Caco-2 (cell line): ENCODE measurements around the gene TAMALIN. TPM values are rescaled to one million over a fixed set of nuclear protein-coding genes. Genes with fewer than 3 reads are reported as not detected.

ENCODE experiments used
- BruUV-seq: library from RNA; stranded (reverse); fragments of 400-500 nt; replicated peaks from 2 replicates; lab custom pipeline; 2021; lab: Mats Ljungman, UMichigan
- CTCF ChIA-PET: fragments of 300-600 bp; sonication (Branson Sonifier 250); formaldehyde crosslinking; loops from one replicate; lab custom pipeline; 2022; ENCODE audit warnings: antibody characterized with exemption; lab: Charles Lee
- POLR2A ChIA-PET: fragments of 300-600 bp; sonication (Branson Sonifier 250); formaldehyde crosslinking; loops from one replicate; lab custom pipeline; 2022; ENCODE audit warnings: antibody characterized with exemption; lab: Charles Lee
- DNase-seq, 2 experiments: peaks; one replicate each; pipeline versions ENCODE4 v3.0.0 to v3.0.0-alpha.2; 2020 to 2022
- H3K27me3 ChIP-seq: replicated peaks from 2 replicates; pipeline ENCODE4 v1.6.0; 2011; ENCODE audit warnings: low read length; ENCODE audit not compliant: control insufficient read depth, insufficient read depth
- H3K36me3 ChIP-seq: 2 replicates; pipeline ENCODE4 v1.5.1; 2011; ENCODE audit warnings: low read length; ENCODE audit not compliant: control insufficient read depth, insufficient read depth
- H3K4me1 ChIP-seq: fragments of 250-450 bp; sonication (Bioruptor Pico); 2 replicates; pipeline ENCODE4 v1.5.1; 2020; ENCODE audit warnings: mild to moderate bottlenecking
- H3K4me3 ChIP-seq: 2 replicates; pipeline ENCODE4 v1.5.1; 2011; ENCODE audit warnings: low read depth, mild to moderate bottlenecking, control low read depth, low read length
- H3K9me3 ChIP-seq: fragments of 250-450 bp; sonication (Bioruptor Pico); 2 replicates; pipeline ENCODE4 v1.5.1; 2020; ENCODE audit warnings: mild to moderate bottlenecking, moderate library complexity
- H3K27ac Mint-ChIP-seq: one replicate; pipeline ENCODE4 v1.8.0; 2022; ENCODE audit warnings: mixed read lengths; ENCODE audit not compliant: unreplicated experiment
- H3K27me3 Mint-ChIP-seq: one replicate; pipeline ENCODE4 v1.8.0; 2022; ENCODE audit warnings: mixed read lengths; ENCODE audit not compliant: insufficient read depth, unreplicated experiment
- H3K36me3 Mint-ChIP-seq: one replicate; pipeline ENCODE4 v1.8.0; 2022; ENCODE audit warnings: mild to moderate bottlenecking, mixed read lengths; ENCODE audit not compliant: insufficient read depth, unreplicated experiment
- H3K4me1 Mint-ChIP-seq: one replicate; pipeline ENCODE4 v1.8.0; 2022; ENCODE audit warnings: low read depth, mixed read lengths; ENCODE audit not compliant: unreplicated experiment
- H3K4me3 Mint-ChIP-seq: one replicate; pipeline ENCODE4 v1.8.0; 2022; ENCODE audit warnings: mild to moderate bottlenecking, moderate library complexity, mixed read lengths; ENCODE audit not compliant: unreplicated experiment
- H3K9me3 Mint-ChIP-seq: one replicate; pipeline ENCODE4 v1.8.0; 2022; ENCODE audit warnings: mixed read lengths; ENCODE audit not compliant: unreplicated experiment
- intact Hi-C: fragments of 100-400 bp; cut with micrococcal nuclease; formaldehyde crosslinking; loops from one replicate; pipeline ENCODE4 v1.10.0; 2022; ENCODE audit not compliant: unreplicated experiment
- total RNA-seq: library from RNA; stranded (reverse); gene quantifications from 2 replicates; pipeline ENCODE4 v1.2.3, GENCODE V29; 2022
- TF ChIP-seq, protein P1 (sequence below), 2 experiments: fragments of 200-600 bp in 1 of 2; IDR thresholded peaks; 1 replicate in 1 of 2; 2 replicates in 1 of 2; pipeline versions ENCODE4 v1.5.1 to v1.8.0; 2011 to 2022; ENCODE audit warnings: antibody characterized with exemption in 1 of 2, control low read depth in 1 of 2, inconsistent platforms in 1 of 2, low read depth in 1 of 2, low read length in 1 of 2, mild to moderate bottlenecking in 1 of 2, moderate library complexity in 1 of 2; ENCODE audit not compliant: insufficient read depth in 1 of 2, severe bottlenecking in 1 of 2, unreplicated experiment in 1 of 2

The TAMALIN gene
- total RNA-seq, 1 experiment from 2014 or later = 4.1 TPM

DNA sequence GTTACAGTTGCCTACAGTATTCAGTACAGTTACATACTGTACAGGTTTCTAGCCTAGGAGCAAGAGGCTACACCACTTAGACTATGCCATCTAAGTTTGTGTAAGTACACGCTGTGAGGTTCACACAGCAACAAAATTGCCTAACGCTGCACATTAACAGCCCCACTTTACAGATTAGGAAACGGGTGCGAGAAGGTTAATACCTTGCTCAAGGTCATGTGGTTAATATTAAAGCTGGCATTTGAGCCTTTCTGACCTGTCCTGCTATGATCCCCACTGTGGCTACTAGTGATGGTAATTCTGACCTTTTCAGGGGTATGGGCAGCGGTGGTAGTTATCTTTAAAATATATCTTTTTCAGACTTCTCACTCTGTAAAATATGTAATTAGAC, 34.3 kb upstream of the TAMALIN start:
- no peak overlapping the region for H3K4me3 Mint-ChIP-seq
- POLR2A ChIA-PET = interaction anchor here (1.0 kb wide), 1 partner anchor 11 kb away, joined by 4 read pairs; no protein-coding TSS in a partner anchor
- Histone ChIP-seq H3K27me3 (no peaks in the 10 kb centered on the region), H3K4me3 (no peak overlapping the region), H3K9me3 (no peaks in the 10 kb centered on the region), H3K4me1 (peaks cover 83% of the 10 kb centered on the region), H3K36me3 (peaks cover 11% of the 10 kb centered on the region)
- H3K4me1 Mint-ChIP-seq = peaks cover 67% of the 10 kb centered on the region
- TF ChIP-seq, protein P1, sequence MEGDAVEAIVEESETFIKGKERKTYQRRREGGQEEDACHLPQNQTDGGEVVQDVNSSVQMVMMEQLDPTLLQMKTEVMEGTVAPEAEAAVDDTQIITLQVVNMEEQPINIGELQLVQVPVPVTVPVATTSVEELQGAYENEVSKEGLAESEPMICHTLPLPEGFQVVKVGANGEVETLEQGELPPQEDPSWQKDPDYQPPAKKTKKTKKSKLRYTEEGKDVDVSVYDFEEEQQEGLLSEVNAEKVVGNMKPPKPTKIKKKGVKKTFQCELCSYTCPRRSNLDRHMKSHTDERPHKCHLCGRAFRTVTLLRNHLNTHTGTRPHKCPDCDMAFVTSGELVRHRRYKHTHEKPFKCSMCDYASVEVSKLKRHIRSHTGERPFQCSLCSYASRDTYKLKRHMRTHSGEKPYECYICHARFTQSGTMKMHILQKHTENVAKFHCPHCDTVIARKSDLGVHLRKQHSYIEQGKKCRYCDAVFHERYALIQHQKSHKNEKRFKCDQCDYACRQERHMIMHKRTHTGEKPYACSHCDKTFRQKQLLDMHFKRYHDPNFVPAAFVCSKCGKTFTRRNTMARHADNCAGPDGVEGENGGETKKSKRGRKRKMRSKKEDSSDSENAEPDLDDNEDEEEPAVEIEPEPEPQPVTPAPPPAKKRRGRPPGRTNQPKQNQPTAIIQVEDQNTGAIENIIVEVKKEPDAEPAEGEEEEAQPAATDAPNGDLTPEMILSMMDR (IDR thresholded peaks at IDR 0.05; ENCODE audit: insufficient read depth in 1 of 2, low read depth in 1 of 2, low read length in 1 of 2, severe bottlenecking in 1 of 2, unreplicated experiment in 1 of 2) = no peak
- no TSS peak for BruUV-seq
- H3K27me3 Mint-ChIP-seq = no peaks in the 10 kb centered on the region
- CTCF ChIA-PET = interaction anchor here (0.7 to 2.8 kb wide), 7 partner anchors 8 to 148 kb away, joined by 3 to 19 read pairs (median 5); no protein-coding TSS in a partner anchor
- DNase-seq = no peak
- peaks cover 50% of the 10 kb centered on the region for H3K36me3 Mint-ChIP-seq
- peak overlapping the region; percentile 53 for H3K27ac Mint-ChIP-seq
- intact Hi-C loops = loop anchor here (1.0 kb wide), 1 partner anchor 8 kb away; no protein-coding TSS in a partner anchor
- H3K9me3 Mint-ChIP-seq = no peaks in the 10 kb centered on the region

DNA sequence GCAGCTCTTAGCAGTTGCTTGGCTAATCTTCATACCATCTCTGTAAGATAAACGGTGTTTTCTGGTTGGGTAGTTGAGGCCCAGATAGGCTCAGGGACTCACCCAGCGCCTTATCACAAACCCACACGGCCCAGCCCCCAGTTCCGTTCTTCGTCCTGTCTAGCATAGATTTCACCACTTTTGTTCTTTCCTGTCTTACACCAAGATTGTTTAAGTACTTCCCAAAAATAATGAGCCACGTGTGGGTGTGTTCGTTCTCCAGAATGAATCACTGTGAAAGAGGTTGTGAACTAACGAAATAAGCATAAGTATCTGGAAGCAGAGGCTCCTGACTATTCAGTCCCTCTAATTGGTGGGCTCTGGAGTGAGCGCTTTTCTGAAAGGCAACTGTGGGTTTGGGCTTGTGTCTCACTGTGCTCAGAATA, 33.9 kb upstream of the TAMALIN start:
- ChIA-PET CTCF (interaction anchor here (0.7 to 2.8 kb wide), 4 partner anchors 11 to 149 kb away, joined by 3 to 19 read pairs (median 4); no protein-coding TSS in a partner anchor), POLR2A (no interaction called here)
- H3K27ac Mint-ChIP-seq = peak overlapping the region; percentile 53
- H3K36me3 ChIP-seq = peaks cover 11% of the 10 kb centered on the region
- no peaks in the 10 kb centered on the region for H3K27me3 Mint-ChIP-seq
- H3K9me3 ChIP-seq = no peaks in the 10 kb centered on the region
- no peak for DNase-seq
- H3K4me3 Mint-ChIP-seq = peak overlapping the region; percentile 8
- intact Hi-C loops = loop anchor here (1.0 kb wide), 1 partner anchor 7 kb away; no protein-coding TSS in a partner anchor
- H3K9me3 Mint-ChIP-seq = no peaks in the 10 kb centered on the region
- no peaks in the 10 kb centered on the region for H3K27me3 ChIP-seq
- H3K4me1 ChIP-seq = peaks cover 86% of the 10 kb centered on the region
- no peak overlapping the region for H3K4me3 ChIP-seq
- H3K36me3 Mint-ChIP-seq = peaks cover 54% of the 10 kb centered on the region
- TF ChIP-seq, protein P1 (IDR thresholded peaks at IDR 0.05; ENCODE audit: insufficient read depth in 1 of 2, low read depth in 1 of 2, low read length in 1 of 2, severe bottlenecking in 1 of 2, unreplicated experiment in 1 of 2) = no peak
- H3K4me1 Mint-ChIP-seq = peaks cover 68% of the 10 kb centered on the region
- no TSS peak for BruUV-seq

DNA sequence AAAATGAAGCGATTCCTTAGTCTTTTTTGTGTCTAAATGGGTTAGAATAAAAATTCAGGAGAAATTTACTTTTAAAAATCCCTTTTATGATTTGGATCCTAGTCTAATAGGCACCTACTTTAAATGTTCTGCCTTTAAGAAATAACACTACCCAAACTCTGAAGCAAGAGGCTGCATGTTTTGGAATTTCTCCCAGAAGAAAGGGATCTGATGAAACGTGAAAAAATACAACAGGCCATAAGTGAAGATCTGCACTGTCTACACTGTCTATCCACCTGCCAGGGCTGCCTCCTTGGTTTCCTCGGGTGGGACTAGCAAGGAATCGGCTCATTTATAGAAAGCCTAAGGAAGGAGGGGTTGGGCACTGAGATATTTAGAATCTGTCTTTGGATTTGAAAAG, 33.2 kb upstream of the TAMALIN start:
- peaks cover 59% of the 10 kb centered on the region for H3K36me3 Mint-ChIP-seq
- intact Hi-C loops = no loop called here
- H3K27me3 ChIP-seq = no peaks in the 10 kb centered on the region
- peak overlapping the region; percentile 53 for H3K27ac Mint-ChIP-seq
- H3K9me3 Mint-ChIP-seq = no peaks in the 10 kb centered on the region
- peaks cover 93% of the 10 kb centered on the region for H3K4me1 ChIP-seq
- H3K4me3 ChIP-seq = no peak overlapping the region
- no TSS peak for BruUV-seq
- H3K36me3 ChIP-seq = peaks cover 11% of the 10 kb centered on the region
- TF ChIP-seq, protein P1 (IDR thresholded peaks at IDR 0.05; ENCODE audit: insufficient read depth in 1 of 2, low read depth in 1 of 2, low read length in 1 of 2, severe bottlenecking in 1 of 2, unreplicated experiment in 1 of 2) = no peak
- peaks cover 74% of the 10 kb centered on the region for H3K4me1 Mint-ChIP-seq
- no peaks in the 10 kb centered on the region for H3K9me3 ChIP-seq
- ChIA-PET CTCF (interaction anchor here (0.6 kb wide), 1 partner anchor 154 kb away, joined by 3 read pairs; no protein-coding TSS in a partner anchor), POLR2A (no interaction called here)
- DNase-seq = no peak
- H3K27me3 Mint-ChIP-seq = no peaks in the 10 kb centered on the region
- H3K4me3 Mint-ChIP-seq = no peak overlapping the region
